GM23338 (cell line): ENCODE measurements around the gene ATXN7.

Experiments
- CREB1 ChIP-seq: fragments of 250-450 bp; sonication (Bioruptor Pico); IDR thresholded peaks from 2 replicates; pipeline ENCODE4 v1.5.0; 2020; ENCODE audit warnings: low read depth, mild to moderate bottlenecking, moderate library complexity
- CTCF ChIP-seq, 2 experiments: fragments of 200-600 bp in 1 of 2; sonication (generic) in 1 of 2; conservative IDR thresholded peaks; 2 replicates each; pipeline versions ENCODE4 v1.5.1 to v1.6.1; 2016 to 2017; ENCODE audit warnings: antibody characterized with exemption in 2 of 2, low read depth in 2 of 2, mild to moderate bottlenecking in 2 of 2, moderate library complexity in 1 of 2
- ETS1 ChIP-seq: IDR thresholded peaks from 2 replicates; pipeline ENCODE4 v1.6.1; 2016; ENCODE audit warnings: antibody characterized with exemption
- EZH2 ChIP-seq: fragments of 200-600 bp; sonication (generic); IDR thresholded peaks from one replicate; pipeline ENCODE4 v1.8.0; 2017; ENCODE audit warnings: antibody characterized with exemption, mild to moderate bottlenecking, low read depth; ENCODE audit not compliant: unreplicated experiment
- EZH2phosphoT487 ChIP-seq: fragments of 200-600 bp; sonication (generic); IDR thresholded peaks from one replicate; pipeline ENCODE4 v1.8.1; 2018; ENCODE audit warnings: antibody characterized with exemption; ENCODE audit not compliant: unreplicated experiment
- JUNB ChIP-seq: IDR thresholded peaks from one replicate; pipeline ENCODE4 v1.6.1; 2016; ENCODE audit warnings: antibody characterized with exemption; ENCODE audit not compliant: unreplicated experiment
- NANOG ChIP-seq: IDR thresholded peaks from 2 replicates; pipeline ENCODE4 v1.6.1; 2016; ENCODE audit warnings: antibody characterized with exemption, borderline replicate concordance
- POLR2AphosphoS5 ChIP-seq: IDR thresholded peaks from 2 replicates; pipeline ENCODE4 v1.6.1; 2016; ENCODE audit warnings: antibody characterized with exemption, low read depth
- REST ChIP-seq: IDR thresholded peaks from one replicate; pipeline ENCODE4 v1.6.1; 2018; ENCODE audit warnings: antibody characterized with exemption; ENCODE audit not compliant: unreplicated experiment
- STAT1 ChIP-seq: IDR thresholded peaks from one replicate; pipeline ENCODE4 v1.6.1; 2016; ENCODE audit warnings: antibody characterized with exemption; ENCODE audit not compliant: unreplicated experiment
- ZNF331 ChIP-seq: fragments of 250-450 bp; sonication (Bioruptor Pico); IDR thresholded peaks from 2 replicates; pipeline ENCODE4 v1.5.0; 2020; ENCODE audit warnings: low read depth, mild to moderate bottlenecking, moderate library complexity
- ZNF462 ChIP-seq: fragments of 250-450 bp; sonication (Bioruptor Pico); IDR thresholded peaks from 2 replicates; pipeline ENCODE4 v1.5.0; 2020; ENCODE audit warnings: mild to moderate bottlenecking, moderate library complexity

- no peak for TF ChIP-seq POLR2AphosphoS5
- TF ChIP-seq CTCF (conservative IDR thresholded peaks at IDR 0.05; ENCODE audit: low read depth in 2 of 2) = no peak
- TF ChIP-seq EZH2 = no peak
- no peak for TF ChIP-seq JUNB
- no peak for TF ChIP-seq CREB1 (CRISPR knock-in tag)
- TF ChIP-seq REST = no peak
- no peak for TF ChIP-seq EZH2phosphoT487
- no peak for TF ChIP-seq STAT1
- TF ChIP-seq NANOG = no peak
- TF ChIP-seq ETS1 = no peak
- no peak for TF ChIP-seq ZNF331 (CRISPR knock-in tag)
- TF ChIP-seq ZNF462 (CRISPR knock-in tag) = no peak
Observed at GRCh38 chr3:63896332-63897030, 32.8 kb downstream of the ATXN7 start.
